Immature natural killer cell (primary cell): Measurements from ENCODE around the gene TRIM50. TPM values are rescaled to one million over a fixed set of nuclear protein-coding genes. Genes with fewer than 3 reads are reported as not detected.
"Not testable (repeated sequence)": the region's sequence is repeated elsewhere in the genome, so short reads cannot be mapped to it uniquely, and the experiment has no call there.

Experiments used
- DNase-seq, 3 donors: peaks; one replicate each; pipeline ENCODE4 v3.0.0; 2022; ENCODE audit warnings: mixed read lengths in 1 of 3
- H3K27ac Mint-ChIP-seq, 6 donors: one replicate each; pipeline ENCODE4 v1.8.0; 2020; ENCODE audit warnings: mixed read lengths in 6 of 6, mild to moderate bottlenecking in 5 of 6, inconsistent platforms in 4 of 6, moderate library complexity in 3 of 6
- H3K27me3 Mint-ChIP-seq, 3 donors: one replicate each; pipeline ENCODE4 v1.8.0; 2020 to 2021; ENCODE audit warnings: low read depth in 3 of 3, mild to moderate bottlenecking in 3 of 3, mixed read lengths in 3 of 3, moderate library complexity in 3 of 3, inconsistent platforms in 1 of 3
- H3K36me3 Mint-ChIP-seq, 3 donors: one replicate each; pipeline ENCODE4 v1.8.0; 2020; ENCODE audit warnings: mixed read lengths in 3 of 3, inconsistent platforms in 2 of 3, mild to moderate bottlenecking in 2 of 3
- H3K4me1 Mint-ChIP-seq, 2 donors: one replicate each; pipeline ENCODE4 v1.8.0; 2020; ENCODE audit warnings: inconsistent platforms in 2 of 2, mild to moderate bottlenecking in 2 of 2, mixed read lengths in 2 of 2, moderate library complexity in 1 of 2
- H3K4me3 Mint-ChIP-seq, 5 donors: one replicate each; pipeline ENCODE4 v1.8.0; 2020; ENCODE audit warnings: mild to moderate bottlenecking in 5 of 5, mixed read lengths in 5 of 5, inconsistent platforms in 3 of 5, moderate library complexity in 3 of 5
- H3K9me3 Mint-ChIP-seq, 6 donors: one replicate each; pipeline ENCODE4 v1.8.0; 2020; ENCODE audit warnings: mild to moderate bottlenecking in 6 of 6, mixed read lengths in 6 of 6, inconsistent platforms in 4 of 6, moderate library complexity in 3 of 6
- polyA plus RNA-seq, 3 donors: library from polyadenylated mRNA; unstranded; fragments of 300-500 nt; fragmentation: Illumina TruSeq; gene quantifications; one replicate each; pipeline ENCODE4 v1.2.3, GENCODE V29; 2021

The TRIM50 gene
- not detected for polyA plus RNA-seq

- peaks cover 11 to 12% of the 10 kb centered on the region in 2 donors for H3K4me1 Mint-ChIP-seq
- H3K27ac Mint-ChIP-seq: not testable (repeated sequence)
These were observed at the start of gene TRIM50, which contains the start of gene FKBP6 for GRCh38 chr7:73327922-73328321. TSS of gene TRIM50 (minus strand) at chr7:73328082. CDS start at chr7:73324787, 3,295 bp downstream. TSS of gene FKBP6 (plus strand) at chr7:73328161. CDS start at chr7:73328429, 268 bp downstream.

GRCh38 chr7:73376671-73377412, 49.0 kb upstream of the TRIM50 start:
- Mint-ChIP-seq H3K4me1 (no peaks in the 10 kb centered on the region), H3K4me3 (no peak overlapping the region), H3K27ac (no peak overlapping the region), H3K36me3 (no peaks in the 10 kb centered on the region), H3K9me3 (peaks cover 0 to 3% (median 0%) of the 10 kb centered on the region in 6 donors), H3K27me3 (peaks cover 11 to 13% (median 11%) of the 10 kb centered on the region in 3 donors)
- no peak for DNase-seq

More at GRCh38 chr7:73327922-73328321, at the start of gene TRIM50, which contains the start of gene FKBP6:
- not testable (repeated sequence) for H3K36me3 Mint-ChIP-seq, H3K27me3 Mint-ChIP-seq, DNase-seq, H3K4me3 Mint-ChIP-seq, H3K9me3 Mint-ChIP-seq

GRCh38 chr7:73376262-73376661, 48.4 kb upstream of the TRIM50 start:
- H3K36me3 Mint-ChIP-seq, H3K4me3 Mint-ChIP-seq, H3K27ac Mint-ChIP-seq, DNase-seq, H3K4me1 Mint-ChIP-seq, H3K9me3 Mint-ChIP-seq: not testable (repeated sequence)
- peaks cover 11 to 14% (median 11%) of the 10 kb centered on the region in 3 donors for H3K27me3 Mint-ChIP-seq

- H3K27ac Mint-ChIP-seq: no peak overlapping the region
- DNase-seq: no peak
- no peak overlapping the region for H3K4me3 Mint-ChIP-seq
- peaks cover 11 to 14% (median 11%) of the 10 kb centered on the region in 3 donors for H3K27me3 Mint-ChIP-seq
- peaks cover 0 to 3% (median 0%) of the 10 kb centered on the region in 6 donors for H3K9me3 Mint-ChIP-seq
- H3K4me1 Mint-ChIP-seq: no peaks in the 10 kb centered on the region
- H3K36me3 Mint-ChIP-seq: no peaks in the 10 kb centered on the region
These were observed 45.9 kb upstream of the TRIM50 start for GRCh38 chr7:73373741-73374140.

GRCh38 chr7:73369622-73370021, 41.7 kb upstream of the TRIM50 start:
- no peaks in the 10 kb centered on the region for H3K9me3 Mint-ChIP-seq
- H3K4me3 Mint-ChIP-seq: no peak overlapping the region
- H3K27ac Mint-ChIP-seq: no peak overlapping the region

GRCh38 chr7:73369009-73369408, 41.1 kb upstream of the TRIM50 start:
- no peaks in the 10 kb centered on the region for H3K4me1 Mint-ChIP-seq
- H3K9me3 Mint-ChIP-seq: no peaks in the 10 kb centered on the region
- DNase-seq: no peak
- H3K4me3 Mint-ChIP-seq: no peak overlapping the region
- peaks cover 3 to 7% (median 3%) of the 10 kb centered on the region in 3 donors for H3K27me3 Mint-ChIP-seq
- no peaks in the 10 kb centered on the region for H3K36me3 Mint-ChIP-seq
- no peak overlapping the region for H3K27ac Mint-ChIP-seq

More at GRCh38 chr7:73369622-73370021, 41.7 kb upstream of the TRIM50 start:
- Mint-ChIP-seq H3K36me3 (no peaks in the 10 kb centered on the region), H3K27me3 (peaks cover 4 to 7% (median 5%) of the 10 kb centered on the region in 3 donors), H3K4me1 (no peaks in the 10 kb centered on the region)
- DNase-seq: no peak

GRCh38 chr7:73366990-73367389, 39.1 kb upstream of the TRIM50 start:
- no peak overlapping the region for H3K4me3 Mint-ChIP-seq
- DNase-seq: no peak
- H3K36me3 Mint-ChIP-seq: no peaks in the 10 kb centered on the region
- H3K27ac Mint-ChIP-seq: no peak overlapping the region
- no peaks in the 10 kb centered on the region for H3K4me1 Mint-ChIP-seq
- peaks cover 0 to 7% (median 3%) of the 10 kb centered on the region in 3 donors for H3K27me3 Mint-ChIP-seq
- no peaks in the 10 kb centered on the region for H3K9me3 Mint-ChIP-seq

GRCh38 chr7:73366127-73366526, 38.2 kb upstream of the TRIM50 start:
- Mint-ChIP-seq H3K9me3 (no peaks in the 10 kb centered on the region), H3K4me3 (no peak overlapping the region), H3K4me1 (no peaks in the 10 kb centered on the region), H3K36me3 (no peaks in the 10 kb centered on the region), H3K27ac (no peak overlapping the region), H3K27me3 (peaks cover 0 to 4% (median 3%) of the 10 kb centered on the region in 3 donors)
- no peak for DNase-seq

GRCh38 chr7:73364006-73364728, 36.3 kb upstream of the TRIM50 start:
- Mint-ChIP-seq H3K27me3 (peaks cover 0 to 6% (median 3%) of the 10 kb centered on the region in 3 donors), H3K4me3 (no peak overlapping the region), H3K4me1 (no peaks in the 10 kb centered on the region), H3K27ac (no peak overlapping the region), H3K36me3 (no peaks in the 10 kb centered on the region), H3K9me3 (no peaks in the 10 kb centered on the region)
- DNase-seq: no peak

- no peak for DNase-seq
- peaks cover 0 to 1% of the 10 kb centered on the region in 2 donors for H3K4me1 Mint-ChIP-seq
- no peaks in the 10 kb centered on the region for H3K9me3 Mint-ChIP-seq
- no peaks in the 10 kb centered on the region for H3K36me3 Mint-ChIP-seq
- no peak overlapping the region for H3K27ac Mint-ChIP-seq
- peaks cover 0 to 3% (median 1%) of the 10 kb centered on the region in 3 donors for H3K27me3 Mint-ChIP-seq
- H3K4me3 Mint-ChIP-seq: no peak overlapping the region
These were observed 35.5 kb upstream of the TRIM50 start for GRCh38 chr7:73363225-73364005.

- H3K36me3 Mint-ChIP-seq, DNase-seq, H3K4me3 Mint-ChIP-seq, H3K27me3 Mint-ChIP-seq, H3K4me1 Mint-ChIP-seq, H3K9me3 Mint-ChIP-seq, H3K27ac Mint-ChIP-seq: not testable (repeated sequence)
These were observed 32.7 kb upstream of the TRIM50 start for GRCh38 chr7:73360590-73360989.

- no peak overlapping the region for H3K4me3 Mint-ChIP-seq
- peaks cover 3 to 10% (median 4%) of the 10 kb centered on the region in 3 donors for H3K27me3 Mint-ChIP-seq
- H3K36me3 Mint-ChIP-seq: no peaks in the 10 kb centered on the region
- no peak overlapping the region for H3K27ac Mint-ChIP-seq
- no peaks in the 10 kb centered on the region for H3K9me3 Mint-ChIP-seq
- peaks cover 0 to 3% of the 10 kb centered on the region in 2 donors for H3K4me1 Mint-ChIP-seq
- no peak for DNase-seq
These were observed 32.0 kb upstream of the TRIM50 start for GRCh38 chr7:73359746-73360375.

GRCh38 chr7:73359306-73359705, 31.4 kb upstream of the TRIM50 start:
- Mint-ChIP-seq H3K9me3 (no peaks in the 10 kb centered on the region), H3K4me3 (peak overlapping the region in 1 of 5 donors; percentile 27), H3K36me3 (no peaks in the 10 kb centered on the region), H3K27me3 (peaks cover 3 to 10% (median 4%) of the 10 kb centered on the region in 3 donors), H3K27ac (no peak overlapping the region), H3K4me1 (peaks cover 0 to 3% of the 10 kb centered on the region in 2 donors)
- DNase-seq: no peak
